Fibroblast of villous mesenchyme (primary cell): Measurements from ENCODE around the gene CYB561A3. TPM values are rescaled to one million over a fixed set of nuclear protein-coding genes. Genes with fewer than 3 reads are reported as not detected.

Experiments used
- DNase-seq: peaks from one replicate; pipeline ENCODE4 v3.0.0-alpha.2; 2010; ENCODE audit warnings: low read depth
- H3K4me3 ChIP-seq: 2 replicates; pipeline ENCODE4 v1.5.1; 2011; ENCODE audit warnings: low read depth, mild to moderate bottlenecking, low read length
- total RNA-seq: library from RNA; depleted of rRNA; stranded (reverse); fragments of >200 nt; gene quantifications from 2 replicates; pipeline ENCODE4 v1.2.3, GENCODE V29; 2012
- TF ChIP-seq, protein P1 (sequence below): IDR thresholded peaks from 2 replicates; pipeline ENCODE4 v1.5.1; 2012; ENCODE audit warnings: low read depth, mild to moderate bottlenecking, low read length; ENCODE audit not compliant: insufficient read depth

Gene CYB561A3
- total RNA-seq, 1 donor: 144 TPM

DNA sequence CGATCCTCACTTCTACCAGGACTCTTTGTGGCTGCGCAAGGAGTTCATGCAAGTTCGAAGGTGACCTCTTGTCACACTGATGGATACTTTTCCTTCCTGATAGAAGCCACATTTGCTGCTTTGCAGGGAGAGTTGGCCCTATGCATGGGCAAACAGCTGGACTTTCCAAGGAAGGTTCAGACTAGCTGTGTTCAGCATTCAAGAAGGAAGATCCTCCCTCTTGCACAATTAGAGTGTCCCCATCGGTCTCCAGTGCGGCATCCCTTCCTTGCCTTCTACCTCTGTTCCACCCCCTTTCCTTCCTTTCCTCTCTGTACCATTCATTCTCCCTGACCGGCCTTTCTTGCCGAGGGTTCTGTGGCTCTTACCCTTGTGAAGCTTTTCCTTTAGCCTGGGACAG is 7.0 kb upstream of the CYB561A3 start:
- H3K4me3 ChIP-seq: no peak overlapping the region
- no peak for DNase-seq
- TF ChIP-seq, protein P1, sequence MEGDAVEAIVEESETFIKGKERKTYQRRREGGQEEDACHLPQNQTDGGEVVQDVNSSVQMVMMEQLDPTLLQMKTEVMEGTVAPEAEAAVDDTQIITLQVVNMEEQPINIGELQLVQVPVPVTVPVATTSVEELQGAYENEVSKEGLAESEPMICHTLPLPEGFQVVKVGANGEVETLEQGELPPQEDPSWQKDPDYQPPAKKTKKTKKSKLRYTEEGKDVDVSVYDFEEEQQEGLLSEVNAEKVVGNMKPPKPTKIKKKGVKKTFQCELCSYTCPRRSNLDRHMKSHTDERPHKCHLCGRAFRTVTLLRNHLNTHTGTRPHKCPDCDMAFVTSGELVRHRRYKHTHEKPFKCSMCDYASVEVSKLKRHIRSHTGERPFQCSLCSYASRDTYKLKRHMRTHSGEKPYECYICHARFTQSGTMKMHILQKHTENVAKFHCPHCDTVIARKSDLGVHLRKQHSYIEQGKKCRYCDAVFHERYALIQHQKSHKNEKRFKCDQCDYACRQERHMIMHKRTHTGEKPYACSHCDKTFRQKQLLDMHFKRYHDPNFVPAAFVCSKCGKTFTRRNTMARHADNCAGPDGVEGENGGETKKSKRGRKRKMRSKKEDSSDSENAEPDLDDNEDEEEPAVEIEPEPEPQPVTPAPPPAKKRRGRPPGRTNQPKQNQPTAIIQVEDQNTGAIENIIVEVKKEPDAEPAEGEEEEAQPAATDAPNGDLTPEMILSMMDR: no peak

GRCh38 chr11:61367406-61367805 is 5.7 kb upstream of the CYB561A3 start:
- TF ChIP-seq, protein P1: no peak

DNA sequence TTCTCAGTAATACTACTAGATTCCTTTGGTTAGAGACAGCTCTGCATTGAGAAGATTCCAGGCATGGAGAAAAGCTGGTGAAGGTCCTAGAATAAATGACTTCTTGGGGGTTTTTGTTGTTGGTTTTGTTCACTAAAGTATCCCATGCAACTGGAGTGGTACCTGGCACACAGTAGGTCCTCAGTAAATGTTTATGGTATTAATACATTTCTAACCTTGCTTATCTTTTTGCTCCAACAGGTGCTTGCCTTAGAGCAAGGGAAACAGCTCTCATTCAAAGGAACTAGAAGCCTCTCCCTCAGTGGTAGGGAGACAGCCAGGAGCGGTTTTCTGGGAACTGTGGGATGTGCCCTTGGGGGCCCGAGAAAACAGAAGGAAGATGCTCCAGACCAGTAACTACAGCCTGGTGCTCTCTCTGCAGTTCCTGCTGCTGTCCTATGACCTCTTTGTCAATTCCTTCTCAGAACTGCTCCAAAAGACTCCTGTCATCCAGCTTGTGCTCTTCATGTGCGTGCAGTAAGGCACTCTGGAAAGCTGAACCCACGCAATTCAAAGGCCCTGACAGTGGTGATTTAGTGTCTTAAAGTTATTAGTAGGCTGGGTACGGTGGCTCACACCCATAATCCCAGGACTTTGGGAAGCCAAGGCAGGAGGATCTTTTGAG is 2.5 kb upstream of the CYB561A3 start:
- TF ChIP-seq, protein P1: no peak
- no peak for DNase-seq
- H3K4me3 ChIP-seq: no peak overlapping the region

More at GRCh38 chr11:61367406-61367805, 5.7 kb upstream of the CYB561A3 start:
- DNase-seq: no peak
- H3K4me3 ChIP-seq: no peak overlapping the region

- TF ChIP-seq, protein P1: no peak
- DNase-seq: peak; percentile 81
- peak overlapping the region; percentile 87 for H3K4me3 ChIP-seq
Observed at GRCh38 chr11:61362542-61362875, 827 bp upstream of the CYB561A3 start.

GRCh38 chr11:61361237-61361740 is 393 bp downstream of the CYB561A3 start:
- H3K4me3 ChIP-seq: peak overlapping the region; percentile 87
- TF ChIP-seq, protein P1: no peak
- DNase-seq: no peak

GRCh38 chr11:61359516-61359915 is 2.2 kb downstream of the CYB561A3 start:
- DNase-seq: no peak
- no peak overlapping the region for H3K4me3 ChIP-seq
- TF ChIP-seq, protein P1: no peak

DNA sequence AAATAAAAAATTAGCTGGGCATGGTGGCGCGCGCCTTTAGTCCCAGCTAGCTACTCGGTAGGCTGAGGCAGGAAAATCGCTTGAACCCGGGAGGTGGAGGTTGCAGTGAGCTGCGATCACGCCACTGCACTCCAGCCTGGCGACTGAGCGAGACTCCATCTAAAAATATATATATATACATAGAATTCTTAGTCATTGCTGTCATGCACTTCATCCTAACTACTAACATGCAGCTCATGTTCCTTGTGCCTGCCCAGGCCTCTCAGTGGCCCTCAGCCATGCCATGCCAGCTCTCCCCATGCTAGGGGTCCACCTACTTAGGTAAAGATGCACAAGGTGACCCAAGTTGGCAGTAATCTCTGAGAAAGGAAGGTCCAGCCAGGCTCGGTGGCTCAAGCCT is 3.1 kb downstream of the CYB561A3 start:
- TF ChIP-seq, protein P1: no peak
- no peak for DNase-seq
- H3K4me3 ChIP-seq: no peak overlapping the region
